KMS-11 (cell line): ENCODE data around the gene NEU1.
"Not testable (repeated sequence)": the region's sequence is repeated elsewhere in the genome, so short reads cannot be mapped to it uniquely, and the experiment has no call there.

Experiments used
- H2AFZ ChIP-seq: fragments of 200-600 bp; sonication (generic); 2 replicates; pipeline ENCODE4 v1.6.1; 2016; ENCODE audit warnings: antibody characterized with exemption, mixed run types, low read depth
- H3K27ac ChIP-seq: fragments of 200-600 bp; sonication (generic); 2 replicates; pipeline ENCODE4 v1.6.1; 2016; ENCODE audit warnings: mild to moderate bottlenecking, mixed run types
- H3K27me3 ChIP-seq: fragments of 200-600 bp; sonication (generic); 2 replicates; pipeline ENCODE4 v1.6.1; 2017; ENCODE audit warnings: mild to moderate bottlenecking, low read depth, mixed run types, moderate library complexity; ENCODE audit not compliant: insufficient read depth
- H3K36me3 ChIP-seq: fragments of 200-600 bp; sonication (generic); 2 replicates; pipeline ENCODE4 v1.6.1; 2017; ENCODE audit warnings: mild to moderate bottlenecking, mixed run types; ENCODE audit not compliant: insufficient read depth
- H3K4me1 ChIP-seq: fragments of 200-600 bp; sonication (generic); 2 replicates; pipeline ENCODE4 v1.6.1; 2016; ENCODE audit warnings: mild to moderate bottlenecking, low read depth, mixed run types; ENCODE audit not compliant: poor library complexity, severe bottlenecking
- H3K4me2 ChIP-seq: fragments of 200-600 bp; sonication (generic); 2 replicates; pipeline ENCODE4 v1.7.0; 2016; ENCODE audit warnings: mild to moderate bottlenecking, mixed run types
- H3K4me3 ChIP-seq: fragments of 200-600 bp; sonication (generic); IDR thresholded peaks from 2 replicates; pipeline ENCODE4 v1.6.1; 2017; ENCODE audit warnings: low read depth, low read length, mixed read lengths; ENCODE audit not compliant: insufficient read depth
- H3K79me2 ChIP-seq: fragments of 200-600 bp; sonication (generic); 2 replicates; pipeline ENCODE4 v1.6.1; 2016; ENCODE audit warnings: low read depth, mixed run types; ENCODE audit not compliant: insufficient read depth
- H3K9ac ChIP-seq: fragments of 200-600 bp; sonication (generic); 2 replicates; pipeline ENCODE4 v1.6.1; 2016; ENCODE audit warnings: mild to moderate bottlenecking, mixed run types
- H4K20me1 ChIP-seq: fragments of 200-600 bp; sonication (generic); 2 replicates; pipeline ENCODE4 v1.6.1; 2016; ENCODE audit warnings: mild to moderate bottlenecking, mixed run types; ENCODE audit not compliant: insufficient read depth
- CTCF ChIP-seq: fragments of 200-600 bp; sonication (generic); conservative IDR thresholded peaks from 2 replicates; pipeline ENCODE4 v1.6.1; 2017; ENCODE audit warnings: low read depth, mild to moderate bottlenecking, antibody characterized with exemption, low read length, moderate library complexity, mixed read lengths

Gene NEU1

GRCh38 chr6:31865205-31866118, 2.8 kb upstream of the NEU1 start:
- no peak overlapping the region for H3K27ac ChIP-seq

GRCh38 chr6:31864818-31865204, 2.2 kb upstream of the NEU1 start:
- no peak overlapping the region for H3K27ac ChIP-seq

More at GRCh38 chr6:31865205-31866118, 2.8 kb upstream of the NEU1 start:
- Histone ChIP-seq H3K79me2 (no peaks in the 10 kb centered on the region), H3K9ac (no peak overlapping the region), H3K4me3 (no peak overlapping the region), H3K4me1 (peaks cover 10% of the 10 kb centered on the region), H4K20me1 (no peaks in the 10 kb centered on the region), H3K27me3 (peaks cover 6% of the 10 kb centered on the region; the same call in 1 of the 2 replicates), H3K36me3 (no peaks in the 10 kb centered on the region), H3K4me2 (no peak overlapping the region), H2AFZ (no peak overlapping the region)
- no peak for TF ChIP-seq CTCF

GRCh38 chr6:31864123-31864562, 1.5 kb upstream of the NEU1 start:
- peak overlapping the region; percentile 65 for H2AFZ ChIP-seq
- H3K27me3 ChIP-seq, H3K79me2 ChIP-seq, H3K36me3 ChIP-seq, H4K20me1 ChIP-seq, H3K4me1 ChIP-seq, H3K4me3 ChIP-seq: not testable (repeated sequence)
- peak overlapping the region; percentile 87 for H3K27ac ChIP-seq
- peak overlapping the region; percentile 84 for H3K9ac ChIP-seq
- H3K4me2 ChIP-seq: peak overlapping the region; percentile 81
- TF ChIP-seq CTCF: 0 out of 2 replicates have a peak, but pooled peaks have one; percentile 27

More at GRCh38 chr6:31864818-31865204, 2.2 kb upstream of the NEU1 start:
- Histone ChIP-seq H3K4me3 (no peak overlapping the region), H4K20me1 (no peaks in the 10 kb centered on the region), H3K4me2 (no peak overlapping the region; the same call in 1 of the 2 replicates), H3K36me3 (no peaks in the 10 kb centered on the region), H3K4me1 (peaks cover 10% of the 10 kb centered on the region), H3K79me2 (no peaks in the 10 kb centered on the region), H2AFZ (no peak overlapping the region), H3K9ac (no peak overlapping the region), H3K27me3 (peaks cover 6% of the 10 kb centered on the region; the same call in 1 of the 2 replicates)
- TF ChIP-seq CTCF: no peak

GRCh38 chr6:31861919-31862343, 690 bp downstream of the NEU1 start:
- Histone ChIP-seq H3K9ac (peak overlapping the region; percentile 30; the same call in 1 of the 2 replicates), H3K4me3 (no peak overlapping the region), H3K27me3 (no peaks in the 10 kb centered on the region), H2AFZ (peak overlapping the region; percentile 65; the same call in 1 of the 2 replicates), H4K20me1 (no peaks in the 10 kb centered on the region), H3K27ac (no peak overlapping the region), H3K79me2 (no peaks in the 10 kb centered on the region), H3K4me1 (peaks cover 10% of the 10 kb centered on the region), H3K36me3 (no peaks in the 10 kb centered on the region), H3K4me2 (peak overlapping the region; percentile 97)
- TF ChIP-seq CTCF: no peak
